Ishikawa (cell line): ENCODE data around the gene VAX1.

Experiments used
- CEBPB ChIP-seq: IDR thresholded peaks from 2 replicates; pipeline ENCODE4 v1.6.1; 2012
- CREB1 ChIP-seq: IDR thresholded peaks from 2 replicates; pipeline ENCODE4 v1.6.1; 2012; ENCODE audit warnings: low read depth
- EP300 ChIP-seq: IDR thresholded peaks from 2 replicates; pipeline ENCODE4 v1.6.1; 2012; ENCODE audit warnings: borderline replicate concordance
- RAD21 ChIP-seq: IDR thresholded peaks from 2 replicates; pipeline ENCODE4 v1.6.1; 2012; ENCODE audit warnings: low read depth
- TAF1 ChIP-seq: IDR thresholded peaks from 2 replicates; pipeline ENCODE4 v1.6.1; 2012; ENCODE audit warnings: low read depth, mild to moderate bottlenecking
- TF ChIP-seq, protein P1 (sequence below): IDR thresholded peaks from 2 replicates; pipeline ENCODE4 v1.6.1; 2012; ENCODE audit warnings: low read depth, mild to moderate bottlenecking

DNA sequence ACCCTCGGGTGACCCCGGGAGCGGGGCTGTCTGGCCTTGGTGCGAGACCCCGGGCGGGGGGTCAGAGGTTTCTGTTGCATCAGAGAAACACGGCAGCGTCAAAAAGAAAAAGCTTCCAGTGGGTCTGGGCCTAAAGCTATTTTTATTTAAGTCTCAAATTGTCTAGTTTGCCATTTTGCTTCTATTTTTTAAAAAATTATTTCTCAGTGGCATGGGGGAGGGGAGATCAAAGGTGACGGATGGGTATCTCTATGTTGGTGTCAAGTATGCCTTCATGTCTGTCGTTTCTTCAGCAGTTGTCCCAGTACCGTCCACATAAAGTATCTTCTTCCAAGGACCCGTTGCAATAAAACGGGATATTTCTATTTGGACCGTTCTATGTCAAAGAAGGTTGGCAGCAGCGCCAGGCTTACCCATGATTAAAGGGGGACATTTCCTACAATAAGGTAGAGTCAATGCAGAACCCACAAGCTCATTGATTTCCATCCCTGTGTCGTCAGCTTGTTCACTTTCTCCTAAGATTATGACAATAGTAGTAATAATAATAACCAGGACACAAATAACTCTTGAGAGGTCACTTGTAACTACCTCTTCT is 26.0 kb upstream of the VAX1 start:
- TF ChIP-seq EP300 (no peak), RAD21 (no peak), TAF1 (no peak), CEBPB (no peak), CREB1 (no peak)
- TF ChIP-seq, protein P1, sequence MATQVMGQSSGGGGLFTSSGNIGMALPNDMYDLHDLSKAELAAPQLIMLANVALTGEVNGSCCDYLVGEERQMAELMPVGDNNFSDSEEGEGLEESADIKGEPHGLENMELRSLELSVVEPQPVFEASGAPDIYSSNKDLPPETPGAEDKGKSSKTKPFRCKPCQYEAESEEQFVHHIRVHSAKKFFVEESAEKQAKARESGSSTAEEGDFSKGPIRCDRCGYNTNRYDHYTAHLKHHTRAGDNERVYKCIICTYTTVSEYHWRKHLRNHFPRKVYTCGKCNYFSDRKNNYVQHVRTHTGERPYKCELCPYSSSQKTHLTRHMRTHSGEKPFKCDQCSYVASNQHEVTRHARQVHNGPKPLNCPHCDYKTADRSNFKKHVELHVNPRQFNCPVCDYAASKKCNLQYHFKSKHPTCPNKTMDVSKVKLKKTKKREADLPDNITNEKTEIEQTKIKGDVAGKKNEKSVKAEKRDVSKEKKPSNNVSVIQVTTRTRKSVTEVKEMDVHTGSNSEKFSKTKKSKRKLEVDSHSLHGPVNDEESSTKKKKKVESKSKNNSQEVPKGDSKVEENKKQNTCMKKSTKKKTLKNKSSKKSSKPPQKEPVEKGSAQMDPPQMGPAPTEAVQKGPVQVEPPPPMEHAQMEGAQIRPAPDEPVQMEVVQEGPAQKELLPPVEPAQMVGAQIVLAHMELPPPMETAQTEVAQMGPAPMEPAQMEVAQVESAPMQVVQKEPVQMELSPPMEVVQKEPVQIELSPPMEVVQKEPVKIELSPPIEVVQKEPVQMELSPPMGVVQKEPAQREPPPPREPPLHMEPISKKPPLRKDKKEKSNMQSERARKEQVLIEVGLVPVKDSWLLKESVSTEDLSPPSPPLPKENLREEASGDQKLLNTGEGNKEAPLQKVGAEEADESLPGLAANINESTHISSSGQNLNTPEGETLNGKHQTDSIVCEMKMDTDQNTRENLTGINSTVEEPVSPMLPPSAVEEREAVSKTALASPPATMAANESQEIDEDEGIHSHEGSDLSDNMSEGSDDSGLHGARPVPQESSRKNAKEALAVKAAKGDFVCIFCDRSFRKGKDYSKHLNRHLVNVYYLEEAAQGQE: no peak
